HL-60 (cell line): Measurements from ENCODE around the gene SORBS2.
"Not testable (repeated sequence)": the region's sequence is repeated elsewhere in the genome, so short reads cannot be mapped to it uniquely, and the experiment has no call there.

Source experiments
- DNase-seq, 2 experiments: peaks; one replicate each; pipeline ENCODE4 v3.0.0-alpha.2; 2010 to 2020; ENCODE audit warnings: low read depth in 1 of 2, low spot score in 1 of 2
- H3K27ac ChIP-seq: fragments of 250-450 bp; sonication (Bioruptor Pico); replicated peaks from 2 replicates; pipeline ENCODE4 v1.5.1; 2020; ENCODE audit warnings: mild to moderate bottlenecking, moderate library complexity
- H3K27me3 ChIP-seq: fragments of 250-450 bp; sonication (Bioruptor Pico); 2 replicates; pipeline ENCODE4 v1.5.1; 2021; ENCODE audit warnings: mild to moderate bottlenecking, moderate library complexity; ENCODE audit not compliant: insufficient read depth, poor library complexity, severe bottlenecking
- H3K4me3 ChIP-seq: replicated peaks from 2 replicates; pipeline ENCODE4 v1.5.1; 2011; ENCODE audit warnings: mild to moderate bottlenecking, control low read depth, low read length; ENCODE audit not compliant: insufficient read depth
- GABPA ChIP-seq: IDR thresholded peaks from 2 replicates; pipeline ENCODE4 v1.6.1; 2012; ENCODE audit warnings: low read depth
- POLR2AphosphoS5 ChIP-seq: IDR thresholded peaks from 2 replicates; pipeline ENCODE4 v1.6.1; 2012; ENCODE audit warnings: low read depth
- SPI1 ChIP-seq: IDR thresholded peaks from 2 replicates; pipeline ENCODE4 v1.6.1; 2012; ENCODE audit warnings: low read depth, mild to moderate bottlenecking, borderline replicate concordance
- TF ChIP-seq, protein P1 (sequence below): IDR thresholded peaks from one replicate; pipeline ENCODE4 v1.5.1; 2011; ENCODE audit warnings: low read length, control low read depth, inconsistent platforms; ENCODE audit not compliant: insufficient read depth
- TF ChIP-seq, protein P2 (sequence below): IDR thresholded peaks from 2 replicates; pipeline ENCODE4 v1.6.1; 2012; ENCODE audit warnings: low read depth; ENCODE audit not compliant: insufficient replicate concordance

SORBS2 gene

DNA sequence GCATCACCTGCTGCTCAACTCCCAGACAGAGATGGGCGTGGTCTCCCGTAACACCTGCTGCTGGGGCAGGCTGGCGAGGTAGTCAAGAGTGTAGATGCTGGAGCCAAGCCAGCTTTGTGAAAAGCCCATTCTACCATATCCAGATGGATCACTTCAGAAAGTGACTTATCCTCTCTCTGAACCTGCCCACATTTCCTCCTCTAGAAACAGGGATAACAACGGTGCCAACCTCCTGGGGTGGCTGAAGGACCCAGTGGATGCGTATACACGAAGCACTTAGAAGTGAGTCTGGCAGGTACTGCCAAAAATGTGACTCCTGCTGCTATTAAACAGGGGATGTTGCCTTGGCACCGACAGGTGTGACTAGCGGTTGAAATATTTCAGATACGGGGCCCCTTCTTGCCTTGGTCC, 95.8 kb downstream of the SORBS2 start:
- TF ChIP-seq POLR2AphosphoS5 (no peak), SPI1 (no peak), GABPA (no peak)
- TF ChIP-seq, protein P1, sequence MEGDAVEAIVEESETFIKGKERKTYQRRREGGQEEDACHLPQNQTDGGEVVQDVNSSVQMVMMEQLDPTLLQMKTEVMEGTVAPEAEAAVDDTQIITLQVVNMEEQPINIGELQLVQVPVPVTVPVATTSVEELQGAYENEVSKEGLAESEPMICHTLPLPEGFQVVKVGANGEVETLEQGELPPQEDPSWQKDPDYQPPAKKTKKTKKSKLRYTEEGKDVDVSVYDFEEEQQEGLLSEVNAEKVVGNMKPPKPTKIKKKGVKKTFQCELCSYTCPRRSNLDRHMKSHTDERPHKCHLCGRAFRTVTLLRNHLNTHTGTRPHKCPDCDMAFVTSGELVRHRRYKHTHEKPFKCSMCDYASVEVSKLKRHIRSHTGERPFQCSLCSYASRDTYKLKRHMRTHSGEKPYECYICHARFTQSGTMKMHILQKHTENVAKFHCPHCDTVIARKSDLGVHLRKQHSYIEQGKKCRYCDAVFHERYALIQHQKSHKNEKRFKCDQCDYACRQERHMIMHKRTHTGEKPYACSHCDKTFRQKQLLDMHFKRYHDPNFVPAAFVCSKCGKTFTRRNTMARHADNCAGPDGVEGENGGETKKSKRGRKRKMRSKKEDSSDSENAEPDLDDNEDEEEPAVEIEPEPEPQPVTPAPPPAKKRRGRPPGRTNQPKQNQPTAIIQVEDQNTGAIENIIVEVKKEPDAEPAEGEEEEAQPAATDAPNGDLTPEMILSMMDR, result no peak
- TF ChIP-seq, protein P2, sequence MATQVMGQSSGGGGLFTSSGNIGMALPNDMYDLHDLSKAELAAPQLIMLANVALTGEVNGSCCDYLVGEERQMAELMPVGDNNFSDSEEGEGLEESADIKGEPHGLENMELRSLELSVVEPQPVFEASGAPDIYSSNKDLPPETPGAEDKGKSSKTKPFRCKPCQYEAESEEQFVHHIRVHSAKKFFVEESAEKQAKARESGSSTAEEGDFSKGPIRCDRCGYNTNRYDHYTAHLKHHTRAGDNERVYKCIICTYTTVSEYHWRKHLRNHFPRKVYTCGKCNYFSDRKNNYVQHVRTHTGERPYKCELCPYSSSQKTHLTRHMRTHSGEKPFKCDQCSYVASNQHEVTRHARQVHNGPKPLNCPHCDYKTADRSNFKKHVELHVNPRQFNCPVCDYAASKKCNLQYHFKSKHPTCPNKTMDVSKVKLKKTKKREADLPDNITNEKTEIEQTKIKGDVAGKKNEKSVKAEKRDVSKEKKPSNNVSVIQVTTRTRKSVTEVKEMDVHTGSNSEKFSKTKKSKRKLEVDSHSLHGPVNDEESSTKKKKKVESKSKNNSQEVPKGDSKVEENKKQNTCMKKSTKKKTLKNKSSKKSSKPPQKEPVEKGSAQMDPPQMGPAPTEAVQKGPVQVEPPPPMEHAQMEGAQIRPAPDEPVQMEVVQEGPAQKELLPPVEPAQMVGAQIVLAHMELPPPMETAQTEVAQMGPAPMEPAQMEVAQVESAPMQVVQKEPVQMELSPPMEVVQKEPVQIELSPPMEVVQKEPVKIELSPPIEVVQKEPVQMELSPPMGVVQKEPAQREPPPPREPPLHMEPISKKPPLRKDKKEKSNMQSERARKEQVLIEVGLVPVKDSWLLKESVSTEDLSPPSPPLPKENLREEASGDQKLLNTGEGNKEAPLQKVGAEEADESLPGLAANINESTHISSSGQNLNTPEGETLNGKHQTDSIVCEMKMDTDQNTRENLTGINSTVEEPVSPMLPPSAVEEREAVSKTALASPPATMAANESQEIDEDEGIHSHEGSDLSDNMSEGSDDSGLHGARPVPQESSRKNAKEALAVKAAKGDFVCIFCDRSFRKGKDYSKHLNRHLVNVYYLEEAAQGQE, result no peak
- DNase-seq, result no peak

DNA sequence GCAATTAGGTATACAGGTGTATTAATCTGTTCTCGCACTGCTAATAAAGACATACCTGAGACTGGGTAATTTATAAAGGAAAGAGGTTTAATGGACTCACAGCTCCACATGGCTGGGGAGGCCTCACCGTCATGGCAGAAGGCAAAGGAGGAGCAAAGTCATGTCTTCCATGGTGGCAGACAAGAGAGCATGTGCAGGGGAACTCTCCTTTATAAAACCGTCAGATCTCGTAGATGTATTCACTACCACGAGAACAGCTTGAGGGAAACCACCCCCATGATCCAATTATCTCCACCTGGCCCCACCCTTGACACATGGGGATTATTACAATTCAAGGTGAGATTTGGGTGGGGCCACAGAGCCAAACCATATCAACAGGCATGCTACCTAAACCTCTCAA, 97.5 kb downstream of the SORBS2 start:
- not testable (repeated sequence) for H3K27ac ChIP-seq, DNase-seq, H3K4me3 ChIP-seq, H3K27me3 ChIP-seq

More for the DNA sequence above, 95.8 kb downstream of the SORBS2 start:
- no peak overlapping the region for H3K4me3 ChIP-seq
- no peaks in the 10 kb centered on the region for H3K27me3 ChIP-seq
- no peak overlapping the region for H3K27ac ChIP-seq

DNA sequence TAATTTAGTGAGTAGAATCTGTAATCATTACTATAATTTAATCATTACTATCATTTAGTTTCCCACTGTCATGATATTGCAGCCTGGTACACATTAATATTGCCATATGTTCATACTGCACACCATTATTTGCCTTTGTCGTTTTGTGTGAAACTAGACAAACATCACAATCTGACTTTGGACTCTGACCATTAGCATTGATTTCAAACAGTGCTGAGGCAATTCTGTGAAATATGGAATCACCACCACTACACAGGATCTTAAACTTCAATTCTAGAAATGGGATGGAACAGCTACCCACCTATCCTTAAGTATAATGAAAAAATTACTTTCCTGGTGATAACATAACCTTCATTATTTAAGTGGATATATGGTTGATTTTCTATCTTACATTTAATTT, 98.3 kb downstream of the SORBS2 start:
- Histone ChIP-seq H3K27ac (no peak overlapping the region), H3K27me3 (no peaks in the 10 kb centered on the region), H3K4me3 (no peak overlapping the region)
- TF ChIP-seq GABPA, result no peak
- no peak for TF ChIP-seq POLR2AphosphoS5
- TF ChIP-seq, protein P1, result no peak
- no peak for TF ChIP-seq SPI1
- TF ChIP-seq, protein P2, result no peak
- DNase-seq, result no peak

DNA sequence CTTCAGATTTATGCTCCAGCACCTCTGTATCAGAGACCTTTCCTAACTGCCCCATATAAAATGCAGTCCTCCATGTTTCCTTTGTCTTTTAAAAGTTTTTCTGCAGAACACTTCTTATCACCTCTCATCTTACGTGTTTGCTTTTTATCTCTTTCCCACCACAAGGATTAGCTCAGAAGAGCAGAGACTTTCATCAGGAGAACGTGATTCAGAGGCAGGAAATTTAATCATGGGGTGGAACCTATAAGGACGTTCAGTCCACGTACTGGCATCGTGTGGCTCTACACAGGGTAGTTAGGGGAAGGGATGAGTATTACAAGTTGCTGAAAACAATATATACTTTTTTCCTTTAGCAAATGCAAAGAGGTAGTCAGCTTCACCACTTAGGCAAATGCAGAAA, 98.7 kb downstream of the SORBS2 start:
- no peak for DNase-seq
- TF ChIP-seq GABPA, result no peak
- TF ChIP-seq, protein P1, result no peak
- TF ChIP-seq, protein P2, result no peak
- TF ChIP-seq POLR2AphosphoS5, result no peak
- H3K27me3 ChIP-seq, result no peaks in the 10 kb centered on the region
- no peak overlapping the region for H3K27ac ChIP-seq
- H3K4me3 ChIP-seq, result no peak overlapping the region
